ENCODE data around the gene TMEM151B. TPM values are rescaled to one million over a fixed set of nuclear protein-coding genes. Genes with fewer than 3 reads are reported as not detected.

The TMEM151B gene
- polyA plus RNA-seq, 1 donor from 2014 or later = 66.0 TPM

GRCh38 chr6:44284121-44284520, 13.9 kb downstream of the TMEM151B start:
- Histone ChIP-seq H3F3A (ENCODE audit: insufficient read depth, low read length, poor library complexity, severe bottlenecking) (no peaks in the 10 kb centered on the region), H2AFZ (ENCODE audit: low read depth, low read length) (no peak overlapping the region), H4K20me1 (ENCODE audit: insufficient read depth) (no peaks in the 10 kb centered on the region), H3K9me3 (ENCODE audit: low read length) (no peaks in the 10 kb centered on the region), H3K4me2 (ENCODE audit: low read length) (no peak overlapping the region), H3K27ac (ENCODE audit: low read length) (no peak overlapping the region), H3K36me3 (ENCODE audit: insufficient read depth, low read length) (no peaks in the 10 kb centered on the region), H3K27me3 (ENCODE audit: insufficient read depth, low read depth, low read length) (no peaks in the 10 kb centered on the region), H3K9ac (ENCODE audit: low read length) (no peak overlapping the region), H3K79me2 (replicated peaks; ENCODE audit: insufficient read depth, low read length) (no peaks in the 10 kb centered on the region), H3K9me2 (ENCODE audit: insufficient read depth, low read length) (no peaks in the 10 kb centered on the region), H3K4me3 (ENCODE audit: low read length) (no peak overlapping the region)
- TF ChIP-seq RAD21 (conservative IDR thresholded peaks at IDR 0.05) (no peak), POLR2AphosphoS5 (IDR thresholded peaks at IDR 0.05) (no peak), TAF1 (IDR thresholded peaks at IDR 0.05; ENCODE audit: low read depth) (no peak), EZH2 (IDR thresholded peaks at IDR 0.05; ENCODE audit: borderline replicate concordance, insufficient read depth, low read length, poor library complexity, severe bottlenecking) (no peak), SMC3 (conservative IDR thresholded peaks at IDR 0.05; ENCODE audit: poor library complexity) (no peak), MXI1 (conservative IDR thresholded peaks at IDR 0.05; ENCODE audit: poor library complexity, severe bottlenecking) (no peak), EP300 (conservative IDR thresholded peaks at IDR 0.05; ENCODE audit: poor library complexity, severe bottlenecking) (no peak)
- TF ChIP-seq, protein P1, sequence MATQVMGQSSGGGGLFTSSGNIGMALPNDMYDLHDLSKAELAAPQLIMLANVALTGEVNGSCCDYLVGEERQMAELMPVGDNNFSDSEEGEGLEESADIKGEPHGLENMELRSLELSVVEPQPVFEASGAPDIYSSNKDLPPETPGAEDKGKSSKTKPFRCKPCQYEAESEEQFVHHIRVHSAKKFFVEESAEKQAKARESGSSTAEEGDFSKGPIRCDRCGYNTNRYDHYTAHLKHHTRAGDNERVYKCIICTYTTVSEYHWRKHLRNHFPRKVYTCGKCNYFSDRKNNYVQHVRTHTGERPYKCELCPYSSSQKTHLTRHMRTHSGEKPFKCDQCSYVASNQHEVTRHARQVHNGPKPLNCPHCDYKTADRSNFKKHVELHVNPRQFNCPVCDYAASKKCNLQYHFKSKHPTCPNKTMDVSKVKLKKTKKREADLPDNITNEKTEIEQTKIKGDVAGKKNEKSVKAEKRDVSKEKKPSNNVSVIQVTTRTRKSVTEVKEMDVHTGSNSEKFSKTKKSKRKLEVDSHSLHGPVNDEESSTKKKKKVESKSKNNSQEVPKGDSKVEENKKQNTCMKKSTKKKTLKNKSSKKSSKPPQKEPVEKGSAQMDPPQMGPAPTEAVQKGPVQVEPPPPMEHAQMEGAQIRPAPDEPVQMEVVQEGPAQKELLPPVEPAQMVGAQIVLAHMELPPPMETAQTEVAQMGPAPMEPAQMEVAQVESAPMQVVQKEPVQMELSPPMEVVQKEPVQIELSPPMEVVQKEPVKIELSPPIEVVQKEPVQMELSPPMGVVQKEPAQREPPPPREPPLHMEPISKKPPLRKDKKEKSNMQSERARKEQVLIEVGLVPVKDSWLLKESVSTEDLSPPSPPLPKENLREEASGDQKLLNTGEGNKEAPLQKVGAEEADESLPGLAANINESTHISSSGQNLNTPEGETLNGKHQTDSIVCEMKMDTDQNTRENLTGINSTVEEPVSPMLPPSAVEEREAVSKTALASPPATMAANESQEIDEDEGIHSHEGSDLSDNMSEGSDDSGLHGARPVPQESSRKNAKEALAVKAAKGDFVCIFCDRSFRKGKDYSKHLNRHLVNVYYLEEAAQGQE (IDR thresholded peaks at IDR 0.05; ENCODE audit: borderline replicate concordance) = no peak
- TF ChIP-seq, protein P2, sequence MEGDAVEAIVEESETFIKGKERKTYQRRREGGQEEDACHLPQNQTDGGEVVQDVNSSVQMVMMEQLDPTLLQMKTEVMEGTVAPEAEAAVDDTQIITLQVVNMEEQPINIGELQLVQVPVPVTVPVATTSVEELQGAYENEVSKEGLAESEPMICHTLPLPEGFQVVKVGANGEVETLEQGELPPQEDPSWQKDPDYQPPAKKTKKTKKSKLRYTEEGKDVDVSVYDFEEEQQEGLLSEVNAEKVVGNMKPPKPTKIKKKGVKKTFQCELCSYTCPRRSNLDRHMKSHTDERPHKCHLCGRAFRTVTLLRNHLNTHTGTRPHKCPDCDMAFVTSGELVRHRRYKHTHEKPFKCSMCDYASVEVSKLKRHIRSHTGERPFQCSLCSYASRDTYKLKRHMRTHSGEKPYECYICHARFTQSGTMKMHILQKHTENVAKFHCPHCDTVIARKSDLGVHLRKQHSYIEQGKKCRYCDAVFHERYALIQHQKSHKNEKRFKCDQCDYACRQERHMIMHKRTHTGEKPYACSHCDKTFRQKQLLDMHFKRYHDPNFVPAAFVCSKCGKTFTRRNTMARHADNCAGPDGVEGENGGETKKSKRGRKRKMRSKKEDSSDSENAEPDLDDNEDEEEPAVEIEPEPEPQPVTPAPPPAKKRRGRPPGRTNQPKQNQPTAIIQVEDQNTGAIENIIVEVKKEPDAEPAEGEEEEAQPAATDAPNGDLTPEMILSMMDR (IDR thresholded peaks at IDR 0.05; ENCODE audit: poor library complexity, severe bottlenecking) = no peak

DNA sequence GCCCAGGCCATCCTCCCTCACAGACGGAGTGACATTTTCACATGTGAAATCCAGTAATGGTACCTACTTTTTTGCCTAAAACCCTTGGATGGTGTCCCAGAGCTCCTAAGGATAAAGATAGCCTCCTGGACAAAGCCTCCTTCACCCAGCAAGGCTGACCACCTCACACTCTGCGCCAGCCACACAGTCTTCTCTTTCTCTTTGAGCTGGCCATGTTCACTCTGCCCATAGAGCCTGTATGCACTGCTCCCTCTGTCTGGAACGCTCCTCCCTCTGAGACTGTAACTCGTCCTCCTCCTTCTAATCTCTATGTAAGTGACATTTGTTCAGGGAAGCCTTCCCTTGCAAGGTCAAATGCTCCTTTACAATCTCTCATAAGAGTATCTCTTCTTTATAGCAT, 14.6 kb downstream of the TMEM151B start:
- Histone ChIP-seq H3K4me2 (ENCODE audit: low read length) (no peak overlapping the region), H3K79me2 (replicated peaks; ENCODE audit: insufficient read depth, low read length) (no peaks in the 10 kb centered on the region), H3K4me3 (ENCODE audit: low read length) (no peak overlapping the region), H3K9ac (ENCODE audit: low read length) (no peak overlapping the region), H3K9me2 (ENCODE audit: insufficient read depth, low read length) (no peaks in the 10 kb centered on the region), H3K36me3 (ENCODE audit: insufficient read depth, low read length) (no peaks in the 10 kb centered on the region), H3K27ac (ENCODE audit: low read length) (no peak overlapping the region), H4K20me1 (ENCODE audit: insufficient read depth) (no peaks in the 10 kb centered on the region), H3F3A (ENCODE audit: insufficient read depth, low read length, poor library complexity, severe bottlenecking) (no peaks in the 10 kb centered on the region), H3K9me3 (ENCODE audit: low read length) (no peaks in the 10 kb centered on the region), H2AFZ (ENCODE audit: low read depth, low read length) (no peak overlapping the region), H3K27me3 (ENCODE audit: insufficient read depth, low read depth, low read length) (no peaks in the 10 kb centered on the region)
- TF ChIP-seq RAD21 (conservative IDR thresholded peaks at IDR 0.05) (no peak), EP300 (conservative IDR thresholded peaks at IDR 0.05; ENCODE audit: poor library complexity, severe bottlenecking) (no peak)
